ENCODE results near the gene SDR39U1.

- TF ChIP-seq CTCF (IDR thresholded peaks at IDR 0.05; ENCODE audit: low read length) (no peak), EZH2 (optimal IDR thresholded peaks at IDR 0.05; ENCODE audit: low read depth, low read length) (no peak)
Measured at GRCh38 chr14:24430143-24430681, 12.4 kb downstream of the SDR39U1 start.
